A204.1 (cell line): ENCODE measurements around the gene DNAJC17.

ENCODE experiments used
- FAIRE-seq: peaks from 2 replicates; lab custom pipeline; 2012; peaks lifted over from hg19 to GRCh38; lab: Jason Lieb, UNC

The DNAJC17 gene

DNA sequence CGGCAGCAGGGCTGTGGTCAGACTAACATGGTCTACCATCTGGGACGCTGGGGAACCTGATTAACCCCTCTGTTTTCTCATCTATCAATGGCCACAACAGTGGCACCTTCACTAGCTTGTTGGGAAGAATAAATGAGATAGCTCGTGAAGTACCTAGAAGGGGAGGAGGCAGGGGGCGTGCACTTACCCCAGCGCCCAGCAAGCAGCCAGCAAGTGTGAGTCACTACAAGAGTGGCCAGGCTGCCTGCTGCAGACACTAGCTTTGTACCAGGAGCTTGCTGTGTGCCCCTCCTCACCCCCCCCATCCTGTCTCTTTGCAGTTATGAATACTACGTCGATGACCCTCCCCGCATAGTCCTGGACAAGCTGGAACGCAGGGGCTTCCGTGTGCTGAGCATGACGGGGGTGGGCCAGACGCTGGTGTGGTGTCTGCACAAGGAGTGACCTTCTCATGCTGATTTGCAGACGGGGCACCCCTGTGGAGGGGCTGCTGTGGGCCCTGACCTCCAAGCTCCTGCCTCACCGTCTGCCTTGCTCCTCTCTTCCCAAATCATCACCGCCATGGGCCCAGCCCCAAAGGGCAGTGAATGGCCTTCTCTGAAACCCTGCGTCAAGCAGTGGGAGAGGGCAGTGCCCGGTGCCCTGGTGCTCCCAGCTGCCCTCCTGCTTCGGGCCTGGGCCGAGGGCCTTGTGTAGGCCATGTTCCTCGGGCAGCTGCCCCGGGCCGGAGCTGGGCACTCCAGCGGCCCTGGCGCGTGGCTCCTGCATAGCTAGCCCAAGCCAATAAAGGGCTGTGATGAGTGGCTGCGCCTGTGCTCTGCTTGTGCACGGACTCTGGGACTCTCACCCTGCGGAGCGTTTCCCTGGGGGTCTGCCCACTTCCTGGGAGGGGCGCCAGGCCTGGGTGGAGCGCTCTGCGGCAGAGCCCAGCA lies 40.1 kb downstream of the DNAJC17 start:
- FAIRE-seq: no peak

DNA sequence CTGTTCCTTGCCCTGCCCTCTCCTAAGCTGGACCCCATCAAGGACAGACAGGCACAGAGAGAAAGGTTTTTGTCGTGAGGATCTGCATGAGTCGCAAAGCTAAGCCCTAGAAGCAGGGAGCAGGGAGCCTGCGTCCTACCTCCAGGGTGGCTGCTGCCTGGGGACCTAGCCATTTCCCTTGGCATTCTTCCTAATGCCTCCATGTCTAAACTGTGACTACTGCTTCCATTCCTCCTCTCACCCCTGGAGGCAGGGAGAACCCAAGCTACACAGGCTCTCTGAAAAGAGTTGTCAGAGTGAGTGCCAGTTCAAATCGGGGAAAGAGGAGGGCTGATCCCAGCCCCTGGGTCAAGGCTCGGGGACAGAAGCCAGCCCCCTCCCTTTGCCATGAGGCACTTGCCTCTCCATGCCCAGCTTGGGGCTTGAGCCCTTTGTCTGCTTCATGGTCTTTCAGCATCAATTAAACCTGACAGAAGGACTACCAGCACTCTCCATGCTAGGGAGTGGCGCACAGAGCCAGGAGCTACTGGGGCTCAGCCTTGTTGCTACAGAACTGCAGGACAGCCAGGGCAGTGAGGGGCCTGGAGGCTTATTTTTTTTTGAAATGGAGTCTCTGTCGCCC lies 41.0 kb downstream of the DNAJC17 start:
- no peak for FAIRE-seq

DNA sequence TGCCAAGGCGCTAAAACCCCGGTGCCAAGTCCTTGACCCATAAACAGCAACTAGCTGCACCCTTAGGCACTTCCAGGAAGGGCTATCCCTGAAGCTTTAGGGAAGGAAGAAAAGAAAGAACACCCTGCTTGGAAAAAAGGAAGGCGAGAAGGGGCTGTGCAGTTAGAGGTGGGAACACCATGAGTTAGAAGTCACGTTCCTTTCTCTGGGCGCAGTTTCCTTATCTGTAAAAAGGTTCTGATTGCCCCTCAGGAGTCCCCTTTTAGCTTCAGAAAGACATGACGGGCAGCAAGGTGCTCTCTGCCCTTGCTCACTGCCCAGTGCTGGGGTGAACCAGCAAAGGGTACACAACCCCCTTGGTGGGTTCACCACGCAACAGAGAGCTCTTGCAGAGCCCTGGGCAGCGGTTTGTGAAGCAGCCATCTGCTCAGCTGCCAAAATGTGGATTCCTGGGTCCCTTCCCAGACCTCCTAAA lies 42.6 kb downstream of the DNAJC17 start:
- FAIRE-seq: no peak

DNA sequence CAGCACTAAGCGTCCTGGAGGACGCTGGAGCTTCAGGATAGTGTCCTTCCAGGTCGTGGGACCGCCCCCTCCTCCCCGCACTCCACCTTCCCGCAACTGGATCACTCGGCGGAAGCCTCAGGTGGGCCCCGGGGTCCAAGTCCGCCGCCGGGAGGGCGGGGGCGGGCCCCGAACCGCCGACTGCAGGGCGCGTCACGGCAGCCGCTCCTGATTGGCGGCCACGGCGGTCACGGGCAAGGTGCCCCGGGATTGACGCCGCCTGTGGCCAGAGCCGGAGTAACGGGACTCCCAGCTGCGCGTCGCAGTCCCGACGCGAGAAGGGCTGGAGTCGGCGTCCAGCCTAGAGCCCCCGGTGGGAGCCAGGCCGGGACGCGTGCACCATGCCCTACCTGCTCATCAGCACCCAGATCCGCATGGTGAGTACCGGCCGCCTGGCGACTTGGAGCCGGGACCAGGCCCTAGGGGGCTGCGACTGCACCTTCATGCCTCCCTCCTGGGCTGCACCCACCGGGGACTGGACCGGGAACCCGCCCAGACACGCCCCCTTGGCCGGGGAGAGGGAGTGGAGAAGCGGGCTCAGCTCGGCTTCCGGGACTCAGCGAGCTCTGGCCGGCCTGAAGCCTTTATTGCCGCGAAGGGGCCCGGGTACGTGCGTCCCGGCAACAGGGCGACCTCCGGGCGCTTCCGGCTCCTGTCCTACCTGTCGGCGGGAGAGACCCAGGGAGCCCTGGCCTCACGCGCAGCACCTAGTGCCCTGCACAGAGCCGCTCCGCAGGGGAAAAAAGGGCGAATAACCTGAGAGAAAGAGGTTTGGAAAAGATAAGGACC lies 43.3 kb downstream of the DNAJC17 start, which contains the start of gene GCHFR:
GCHFR (plus strand) TSS at position 268 of the 828 bp plus-strand sequence; CDS start at position 381, 113 bp downstream.
- no peak for FAIRE-seq

DNA sequence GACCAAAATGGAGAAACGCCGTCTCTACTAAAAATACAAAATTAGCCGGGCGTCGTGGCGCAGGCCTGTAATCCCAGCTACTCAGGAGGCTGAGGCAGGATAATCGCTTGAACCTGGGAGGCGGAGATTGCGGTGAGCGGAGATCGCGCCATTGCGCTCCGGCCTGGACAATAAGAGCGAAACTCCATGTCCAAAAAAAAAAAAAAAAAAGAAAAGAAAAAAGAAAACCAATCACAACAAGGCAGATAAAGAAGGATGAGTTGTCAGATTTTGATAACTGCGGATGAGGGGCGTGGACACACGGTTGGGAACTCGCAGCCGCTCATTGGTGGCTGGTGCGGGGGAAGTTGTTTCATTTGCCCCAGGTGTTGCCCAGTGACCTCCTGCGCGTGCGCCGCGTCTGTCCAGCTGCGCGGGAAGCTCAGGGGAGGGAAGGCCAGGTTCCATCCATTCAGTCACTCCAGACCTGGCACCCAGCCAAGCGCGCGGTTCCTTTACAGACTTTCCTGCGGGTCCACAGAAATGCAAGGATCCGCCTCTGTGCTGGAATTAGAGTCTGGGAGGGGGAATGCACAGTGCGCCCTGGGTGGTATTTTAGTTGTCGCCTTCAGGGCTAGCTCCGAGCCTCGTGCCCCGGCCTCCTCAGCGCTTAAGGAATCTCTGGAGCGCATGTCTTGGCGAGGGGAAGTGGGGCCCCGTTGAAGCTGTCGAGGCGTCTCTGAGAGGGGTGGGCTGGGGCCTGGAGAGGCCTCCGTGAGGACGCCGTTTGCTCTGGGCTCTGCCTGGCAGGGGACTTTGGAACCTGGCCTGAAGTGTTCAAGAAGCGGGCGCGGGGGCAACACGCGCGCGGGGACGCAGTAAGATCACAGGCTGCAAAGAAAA lies 44.1 kb downstream of the DNAJC17 start:
- FAIRE-seq: no peak

DNA sequence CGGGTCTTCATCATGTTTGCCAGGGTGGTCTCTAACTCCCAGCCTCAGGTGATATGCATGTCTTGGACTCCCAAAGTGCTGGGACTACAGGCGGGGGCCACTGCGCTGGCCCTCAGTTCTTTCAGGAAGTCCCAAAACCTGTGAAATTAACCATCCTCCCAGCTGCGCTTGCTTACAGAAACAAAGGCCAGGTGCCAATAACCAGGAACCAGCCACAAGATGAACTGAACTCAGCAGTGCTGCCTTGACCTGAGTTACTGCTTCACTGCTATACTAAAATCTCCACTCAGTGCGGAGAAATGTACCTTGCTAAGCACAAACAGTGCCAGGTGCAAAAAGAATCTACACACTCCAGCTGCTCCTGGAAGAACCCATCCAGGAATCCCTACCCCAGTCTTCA lies 47.3 kb downstream of the DNAJC17 start:
- no peak for FAIRE-seq

DNA sequence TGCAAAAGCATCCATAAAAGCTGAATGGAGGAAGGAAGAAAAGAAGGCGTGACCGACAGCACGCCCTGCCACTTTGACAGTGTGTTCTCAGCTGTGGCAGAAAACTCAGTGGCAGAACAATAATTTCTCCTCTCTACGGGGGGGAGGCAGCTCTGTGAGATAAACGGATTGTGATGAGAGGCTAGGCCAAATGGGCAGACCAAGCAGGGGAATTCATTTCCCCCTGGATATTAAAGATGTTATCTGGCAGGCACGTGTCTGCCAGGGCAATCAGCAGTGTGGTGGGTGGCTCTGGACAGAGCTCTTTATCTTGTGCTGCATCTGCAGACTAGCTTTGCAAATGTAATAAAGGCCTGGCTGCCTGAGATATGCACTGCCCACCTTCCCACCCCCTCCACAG lies 50.3 kb downstream of the DNAJC17 start:
- no peak for FAIRE-seq

DNA sequence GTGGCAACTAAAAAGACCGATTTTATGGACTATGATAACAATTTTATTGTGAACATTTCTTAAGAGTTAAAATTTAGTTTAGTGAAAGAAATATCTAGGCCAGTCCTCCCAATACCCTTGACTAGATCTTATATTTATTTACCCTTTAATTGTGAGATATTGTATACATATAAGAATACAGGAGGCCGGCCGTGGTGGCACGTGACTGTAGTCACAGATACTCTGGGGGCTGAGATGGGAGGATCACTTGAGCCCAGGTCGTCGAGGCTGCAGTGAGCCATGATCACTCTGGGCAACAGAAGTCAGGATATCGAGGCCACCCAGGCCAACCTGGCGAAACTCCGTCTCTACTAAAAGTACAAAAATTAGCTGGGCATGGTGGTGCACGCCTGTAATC lies 51.5 kb downstream of the DNAJC17 start:
- FAIRE-seq: no peak

DNA sequence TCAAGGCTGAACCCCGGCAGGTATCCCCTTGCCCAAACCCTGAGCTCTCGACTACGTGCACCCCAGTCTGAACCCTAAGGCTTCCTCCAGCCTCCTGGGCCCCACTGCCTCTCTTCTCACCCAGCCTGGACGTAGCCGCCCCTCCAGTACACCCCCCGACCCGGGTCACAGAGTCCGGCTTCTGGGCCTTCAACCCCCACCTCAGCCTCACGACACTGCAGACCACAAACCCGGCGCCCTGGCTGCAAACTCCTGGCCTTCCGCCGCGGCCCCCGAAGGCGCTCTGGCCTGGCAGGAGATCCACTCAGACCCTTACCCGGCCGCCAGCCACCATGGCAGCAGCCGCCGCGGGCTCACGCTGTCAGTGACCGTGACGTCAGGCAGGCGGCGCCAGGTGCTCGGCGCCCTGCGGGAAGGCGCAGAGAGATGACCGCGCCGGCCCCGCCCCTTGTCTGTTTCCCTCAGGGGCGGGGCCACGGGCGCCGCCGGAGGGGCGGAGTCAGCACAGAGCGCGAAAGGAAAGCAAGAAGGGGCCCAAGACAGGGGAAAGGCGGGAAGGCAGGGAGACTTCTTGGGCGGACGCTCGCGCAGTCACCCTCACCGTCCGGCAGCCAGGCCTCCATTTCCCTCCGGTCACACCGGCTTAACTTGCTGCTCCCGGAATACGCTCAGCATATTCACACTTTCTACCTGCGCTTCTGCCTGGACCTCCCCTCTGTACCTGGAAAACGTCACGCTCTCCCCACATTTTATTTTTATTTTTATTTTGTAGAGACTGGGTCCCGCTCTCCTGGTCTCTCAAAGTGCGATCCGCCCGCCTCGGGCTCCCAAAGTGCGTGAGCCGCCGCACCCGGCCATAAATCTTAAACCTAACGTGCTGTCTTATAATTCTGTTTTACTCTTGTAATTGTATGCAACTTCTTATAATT lies 52.1 kb downstream of the DNAJC17 start, which contains the start of gene RMDN3:
RMDN3 (minus strand) TSS at position 372 of the 929 bp plus-strand sequence. CDS start 471 bp downstream, outside the sequence.
- no peak for FAIRE-seq

DNA sequence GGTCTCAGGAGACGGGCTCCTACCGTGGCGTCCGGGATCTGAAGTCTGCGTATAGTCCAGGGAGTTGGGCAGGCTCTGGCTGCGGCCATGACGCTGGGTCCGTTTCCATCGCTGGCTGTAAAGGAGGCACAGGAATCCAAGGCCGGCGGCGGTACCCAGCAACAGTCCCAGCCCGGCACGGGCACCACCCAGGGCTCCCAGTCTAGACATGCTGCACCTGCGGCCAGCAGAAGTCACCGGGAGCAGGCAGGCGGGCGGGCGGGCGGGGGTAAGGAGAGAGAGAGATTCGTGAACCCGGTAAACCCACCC lies 52.7 kb downstream of the DNAJC17 start:
- no peak for FAIRE-seq

DNA sequence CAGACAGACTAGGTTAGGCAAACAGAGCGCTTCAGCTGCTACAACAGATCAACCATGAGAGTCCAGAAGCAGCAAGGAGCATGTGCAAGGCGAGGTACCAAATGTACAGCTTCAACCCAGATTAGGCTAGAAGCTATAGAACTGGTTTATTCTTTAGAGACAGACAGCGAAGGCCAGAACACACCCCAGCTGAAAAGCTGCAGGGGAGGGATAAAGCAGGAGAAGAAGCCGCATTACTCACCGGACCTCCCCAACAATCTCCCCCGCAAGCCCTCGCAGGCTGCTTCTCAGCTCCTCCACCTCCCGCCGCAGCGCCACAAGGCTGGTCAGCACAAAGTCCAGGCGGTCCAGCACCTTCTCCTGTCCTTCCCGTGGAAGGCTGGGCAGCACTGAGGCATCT lies 55.5 kb downstream of the DNAJC17 start:
- FAIRE-seq: no peak

DNA sequence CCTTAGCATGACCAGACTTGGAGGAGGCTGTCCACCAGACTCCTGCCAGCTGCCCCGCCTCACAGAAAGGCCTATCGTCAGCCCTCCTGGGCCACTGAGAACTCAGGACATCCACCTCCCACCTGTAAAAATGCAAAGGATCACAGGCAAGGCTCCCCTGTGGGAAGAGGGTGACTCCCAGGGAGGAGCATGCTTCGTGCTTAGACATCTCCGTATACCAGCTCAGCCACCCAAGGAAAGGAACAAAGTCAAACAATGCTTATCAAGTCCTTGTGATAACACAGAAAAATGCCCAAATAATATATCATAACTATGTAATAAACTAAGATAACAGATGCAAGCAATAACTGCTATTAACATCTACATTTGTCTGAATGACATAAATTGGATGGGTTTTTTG lies 56.4 kb downstream of the DNAJC17 start:
- FAIRE-seq: no peak

DNA sequence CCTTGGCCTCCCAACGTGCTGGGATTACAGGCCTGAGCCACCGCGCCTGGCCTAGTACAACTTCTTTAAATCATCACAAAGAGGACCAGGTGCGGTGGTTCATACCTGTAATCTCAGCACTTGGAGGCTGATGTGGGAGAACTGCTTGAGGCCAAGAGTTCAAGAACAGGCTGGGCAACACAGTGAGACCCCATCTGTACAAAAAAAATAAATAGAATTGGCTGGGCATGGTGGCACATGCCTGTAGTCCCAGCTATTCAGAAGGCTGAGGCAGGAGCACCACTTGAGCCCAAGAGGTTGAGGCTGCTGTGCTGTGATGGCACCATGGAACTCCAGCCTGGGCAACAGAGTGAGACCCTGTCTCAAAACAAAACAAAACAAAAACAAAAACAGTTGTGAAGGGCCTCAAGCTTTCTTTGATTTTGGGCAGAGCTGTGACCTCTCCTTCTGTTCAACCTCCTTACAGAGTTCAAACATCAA lies 58.1 kb downstream of the DNAJC17 start:
- no peak for FAIRE-seq

DNA sequence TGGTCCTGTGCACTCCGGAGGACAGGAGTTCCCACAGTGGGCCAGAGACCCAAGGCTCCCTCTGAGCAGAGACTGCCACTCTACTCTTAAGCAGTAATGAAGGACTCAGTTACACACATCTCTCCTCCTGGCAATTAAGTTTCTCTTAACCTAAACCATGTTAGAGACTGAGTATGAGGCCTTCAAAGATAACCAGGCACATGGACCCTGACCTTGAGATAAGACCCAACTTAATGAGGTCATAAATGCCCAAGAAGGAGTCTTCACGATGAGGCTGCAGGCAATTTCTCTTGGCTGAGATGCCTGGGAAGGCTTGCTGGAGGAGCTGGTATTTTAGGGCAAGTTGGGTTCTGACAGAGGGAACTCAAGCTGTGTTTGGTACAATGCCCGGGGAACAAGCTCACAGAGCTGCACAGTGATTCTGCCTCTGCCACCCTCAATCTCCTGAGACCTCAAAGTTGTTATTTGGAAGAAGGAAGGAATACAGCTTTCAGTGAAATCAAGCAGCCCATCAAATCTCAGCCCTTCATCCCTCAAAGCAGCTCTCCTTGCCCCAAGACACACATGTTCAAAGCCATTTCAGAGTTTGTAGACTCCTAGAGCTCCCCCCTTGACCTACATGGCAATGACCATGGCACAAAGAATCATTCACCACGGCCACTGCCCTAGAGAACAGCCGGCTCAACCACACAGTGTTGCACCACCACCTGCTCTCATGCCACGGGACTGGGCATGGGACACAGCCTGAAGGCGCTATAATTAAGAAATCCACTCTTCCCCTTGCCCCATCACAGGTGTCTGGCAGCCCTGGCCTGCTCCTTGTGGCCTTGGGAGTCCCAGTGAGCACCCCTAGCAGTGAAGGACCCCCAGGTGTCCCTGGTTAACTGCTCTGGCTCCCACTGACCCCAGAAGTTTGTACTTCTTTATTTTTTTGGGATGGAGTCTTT lies 59.3 kb downstream of the DNAJC17 start:
- FAIRE-seq: no peak

DNA sequence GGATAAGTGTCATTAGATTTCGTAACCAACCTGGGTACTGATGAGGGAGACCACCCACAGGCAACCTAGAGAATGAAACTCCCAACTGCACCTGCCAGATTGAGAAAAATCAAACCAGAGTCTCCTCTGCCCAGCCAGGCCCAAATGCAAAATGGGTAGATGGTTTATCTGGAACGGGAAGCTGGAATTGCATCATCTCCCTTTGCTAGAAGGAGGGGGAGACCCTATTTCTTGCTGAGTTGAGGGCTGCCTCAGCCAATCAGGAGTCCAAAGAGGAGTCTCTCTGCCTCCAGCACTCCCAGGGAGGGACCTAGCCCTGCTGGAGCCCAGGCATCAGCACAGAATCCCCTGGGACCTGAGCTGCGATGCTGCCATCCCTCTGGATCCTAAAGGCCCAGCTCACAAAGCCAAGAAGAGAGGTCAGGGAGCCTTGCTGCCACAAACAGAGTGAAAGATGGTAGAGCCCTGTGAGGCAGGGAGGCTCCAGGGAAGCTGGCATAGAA lies 60.3 kb downstream of the DNAJC17 start:
- no peak for FAIRE-seq

DNA sequence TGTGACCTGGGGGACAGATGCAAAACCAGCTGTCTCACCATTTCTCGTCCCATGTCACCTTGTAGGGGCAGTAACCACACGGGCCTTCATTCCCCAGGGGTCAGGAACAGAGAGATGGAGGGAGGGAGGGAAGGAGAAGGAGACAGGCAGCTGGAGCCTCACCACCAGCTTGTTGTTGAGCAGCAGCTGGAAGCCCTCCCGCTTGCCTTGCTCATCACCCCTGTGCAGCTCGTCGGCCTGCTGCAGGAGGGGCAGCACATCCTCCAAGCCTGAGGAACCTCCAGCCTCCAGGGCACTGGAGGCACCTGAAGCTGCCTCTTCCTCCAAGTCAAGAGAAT lies 62.5 kb downstream of the DNAJC17 start:
- no peak for FAIRE-seq

DNA sequence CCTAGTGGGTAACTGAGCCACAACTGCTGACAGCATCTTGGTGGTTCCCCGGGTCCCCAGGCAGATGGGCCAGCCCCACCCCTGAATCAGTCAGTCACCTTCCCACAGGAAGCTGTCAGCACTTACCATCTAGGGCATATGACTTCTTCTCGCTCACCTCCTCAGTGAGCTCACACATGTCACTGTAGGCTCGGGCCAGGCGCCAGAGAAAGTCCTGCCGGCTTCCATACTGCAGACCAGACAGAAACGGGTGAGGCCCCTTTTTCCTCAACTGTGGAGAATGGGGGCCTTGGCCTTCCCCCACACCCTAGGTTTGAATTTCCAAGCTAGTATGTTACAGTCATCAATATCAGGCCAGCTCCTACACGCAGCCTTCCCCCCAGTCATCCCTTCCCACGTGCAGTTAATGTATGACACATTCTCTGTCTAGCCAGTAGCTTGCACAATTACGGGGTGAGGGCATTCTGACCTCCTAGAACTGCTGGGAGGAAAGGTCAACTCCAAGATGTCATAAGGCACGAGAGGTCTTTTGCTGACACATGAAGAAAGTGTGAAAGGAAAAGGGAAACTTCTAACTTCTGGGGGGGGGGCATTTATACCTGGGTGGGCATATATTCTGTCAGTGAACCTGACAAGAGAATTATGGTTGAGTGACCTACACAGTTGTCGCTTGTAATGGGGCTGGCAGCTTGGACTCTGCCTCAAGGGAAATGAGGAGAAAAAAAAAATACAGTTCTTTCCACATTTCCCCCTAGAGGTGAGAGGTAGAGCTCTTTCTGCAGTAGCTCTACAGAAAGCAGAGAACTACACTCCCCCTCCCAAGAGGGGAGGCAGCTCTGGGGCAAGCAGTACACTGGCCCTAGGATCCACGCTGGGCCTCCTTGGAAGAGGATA lies 63.1 kb downstream of the DNAJC17 start:
- FAIRE-seq: no peak

DNA sequence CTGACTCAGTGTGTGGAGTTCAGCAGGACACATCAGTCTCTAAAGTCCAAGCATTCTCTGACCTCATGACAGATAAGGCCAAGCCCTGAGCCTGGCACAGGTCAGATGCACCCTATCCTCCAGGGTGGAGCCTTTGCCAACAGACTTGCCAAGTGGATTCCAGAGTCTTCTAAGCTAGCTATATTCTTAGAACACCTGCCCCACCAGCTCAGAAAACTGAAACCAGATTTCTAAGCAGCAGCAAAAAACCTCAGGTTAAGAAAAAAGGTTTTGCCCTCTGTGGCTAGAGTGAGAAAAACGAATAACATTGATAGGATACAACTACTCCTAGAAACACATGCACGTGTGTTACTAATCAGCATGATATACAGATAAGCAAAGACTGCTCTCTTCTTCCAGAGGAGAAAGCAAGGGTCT lies 63.8 kb downstream of the DNAJC17 start:
- FAIRE-seq: no peak
